Aorta (tissue), 5 donors: ENCODE data around the gene MAML3. TPM values are rescaled to one million over a fixed set of nuclear protein-coding genes. Genes with fewer than 3 reads are reported as not detected.
A peak's percentile ranks its signal among the peaks of the same experiment; 100 is the strongest.

Experiments
- ATAC-seq: fragments of 200-7000 bp; cut with Tn5 transposase; one replicate; pipeline ENCODE4 v1.9.1; 2022; ENCODE audit warnings: moderate library complexity; ENCODE audit not compliant: low FRiP score
- DNase-seq, 2 donors: peaks; one replicate each; pipeline ENCODE4 v3.0.0-alpha.2; 2020
- H3K27ac ChIP-seq, 2 donors: one replicate each; pipeline ENCODE4 v1.5.1; 2013; ENCODE audit warnings: low read length in 2 of 2, mild to moderate bottlenecking in 2 of 2, moderate library complexity in 2 of 2, control low read depth in 1 of 2, inconsistent platforms in 1 of 2, low read depth in 1 of 2
- H3K27me3 ChIP-seq, 2 donors: one replicate each; pipeline ENCODE4 v1.6.1; 2013; ENCODE audit warnings: control low read depth in 1 of 2, low read length in 1 of 2, mild to moderate bottlenecking in 1 of 2, moderate library complexity in 1 of 2; ENCODE audit not compliant: insufficient read depth in 2 of 2, control insufficient read depth in 1 of 2
- H3K36me3 ChIP-seq, 2 donors: one replicate each; pipeline ENCODE4 v1.6.1; 2013; ENCODE audit warnings: control low read depth in 1 of 2, low read length in 1 of 2, mild to moderate bottlenecking in 1 of 2; ENCODE audit not compliant: insufficient read depth in 2 of 2, control insufficient read depth in 1 of 2
- H3K4me1 ChIP-seq, 2 donors: one replicate each; pipeline ENCODE4 v1.6.1; 2013; ENCODE audit warnings: low read length in 2 of 2, control low read depth in 1 of 2, mild to moderate bottlenecking in 1 of 2, moderate library complexity in 1 of 2; ENCODE audit not compliant: insufficient read depth in 2 of 2, control insufficient read depth in 1 of 2
- H3K4me3 ChIP-seq, 2 donors: one replicate each; pipeline ENCODE4 v1.5.1; 2013; ENCODE audit warnings: low read length in 2 of 2, control low read depth in 1 of 2, mild to moderate bottlenecking in 1 of 2
- H3K9me3 ChIP-seq: one replicate; pipeline ENCODE4 v1.6.1; 2013; ENCODE audit warnings: mild to moderate bottlenecking, low read length; ENCODE audit not compliant: control insufficient read depth
- WGBS, 2 donors: extraction: QIAGEN DNeasy Blood & Tissue Kit; methylation state at CpG; one replicate each; pipeline ENCODE4 v1.1.7; 2013; 5-methylcytosine and 5-hydroxymethylcytosine counted together
- intact Hi-C, 2 donors: fragments of 100-400 bp; cut with DNase I; formaldehyde crosslinking; loops; one replicate each; pipeline versions ENCODE4 v1.14.2 to v1.15.0; 2022
- polyA plus RNA-seq, 2 donors: library from polyadenylated mRNA; stranded (reverse); fragments of 200-250 nt; gene quantifications; one replicate each; pipeline ENCODE4 v1.2.3, GENCODE V29; 2013
- total RNA-seq, 2 donors: library from RNA; stranded (reverse); fragmentation: NEBNext Ultra II Directional; extraction: Animal tissue kit (Norgen Biotek cat#: 25700); gene quantifications; one replicate each; pipeline ENCODE4 v1.2.1, GENCODE V29; 2021
- donor health status: healthy with polysubstance abuse.
- donor health status: Bipolar disorder and iron deficiency.
- donor health status: DM: no; HTN: no; CAD: no.
- donor health status: DM: no; HTN: no; CAD: no.
- donor health status: DM: yes; HTN: yes; CAD: no.

The MAML3 gene
- total and polyA plus RNA-seq, 4 donors: 0.79 to 10.5 (median 4.9) TPM

DNA sequence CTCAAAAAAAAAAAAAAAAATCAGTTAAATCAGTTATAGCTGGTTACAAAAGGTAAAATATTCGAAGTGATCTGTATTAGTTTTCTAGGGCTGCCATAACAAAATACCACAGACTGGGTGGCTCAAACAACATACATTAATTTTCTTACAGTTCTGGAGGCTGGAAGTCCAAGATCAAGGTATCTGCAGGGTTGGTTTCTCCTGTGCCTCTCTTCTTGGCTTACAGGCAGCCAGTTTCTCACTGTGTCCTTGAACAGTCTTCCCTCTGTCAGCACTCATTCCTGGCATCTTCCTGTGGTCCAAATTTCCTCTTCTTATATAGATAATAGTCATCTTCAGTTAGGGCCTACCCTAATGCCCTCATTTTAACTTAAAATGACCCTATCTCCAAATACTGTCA, 248.5 kb downstream of the MAML3 start:
- Histone ChIP-seq H3K4me1 (no peaks in the 10 kb centered on the region), H3K36me3 (no peaks in the 10 kb centered on the region), H3K27ac (no peak overlapping the region), H3K9me3 (peaks cover 1% of the 10 kb centered on the region), H3K4me3 (no peak overlapping the region), H3K27me3 (no peaks in the 10 kb centered on the region)
- DNase-seq (no peak), ATAC-seq (no peak)
- WGBS, 2 donors: 95% methylated on average over 1 of the region's 1 CpG
- intact Hi-C loops: loop anchor here (5.0 kb wide), 2 partner anchors 52 to 383 kb away; no protein-coding TSS in a partner anchor

- DNase-seq (no peak), ATAC-seq (no peak)
- Histone ChIP-seq H3K36me3 (no peaks in the 10 kb centered on the region), H3K9me3 (peaks cover 1% of the 10 kb centered on the region), H3K4me1 (no peaks in the 10 kb centered on the region), H3K27me3 (no peaks in the 10 kb centered on the region), H3K4me3 (no peak overlapping the region), H3K27ac (no peak overlapping the region)
- WGBS, 2 donors: 97 to 98% methylated on average over 5 of the region's 5 CpGs
- intact Hi-C loops: loop anchor here in 1 of 2 donors (5.0 kb wide), 1 partner anchor 348 kb away; no protein-coding TSS in a partner anchor
These were observed 249.6 kb downstream of the MAML3 start for GRCh38 chr4:139904406-139904805.

DNA sequence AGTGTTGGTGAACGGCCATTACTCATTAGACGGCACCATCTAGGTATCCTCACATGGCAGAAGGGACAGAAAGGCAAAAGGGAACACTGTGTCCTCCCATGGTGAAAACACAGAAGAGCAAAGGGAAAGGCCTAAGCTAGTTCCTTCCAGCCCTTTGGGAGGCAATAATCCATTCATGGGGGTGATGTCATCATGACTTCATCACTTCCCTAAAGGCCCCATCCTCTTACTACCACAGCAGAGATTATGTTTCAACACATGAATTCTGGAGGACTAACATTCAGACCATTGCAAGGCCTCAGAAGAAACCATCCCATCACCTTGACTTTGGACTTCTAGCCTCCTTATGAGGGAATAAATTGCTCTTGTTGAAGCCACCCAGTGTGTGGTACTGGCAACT, 250.1 kb downstream of the MAML3 start:
- intact Hi-C loops: loop anchor here in 1 of 2 donors (5.0 kb wide), 1 partner anchor 348 kb away; no protein-coding TSS in a partner anchor
- H3K27ac ChIP-seq: no peak overlapping the region

DNA sequence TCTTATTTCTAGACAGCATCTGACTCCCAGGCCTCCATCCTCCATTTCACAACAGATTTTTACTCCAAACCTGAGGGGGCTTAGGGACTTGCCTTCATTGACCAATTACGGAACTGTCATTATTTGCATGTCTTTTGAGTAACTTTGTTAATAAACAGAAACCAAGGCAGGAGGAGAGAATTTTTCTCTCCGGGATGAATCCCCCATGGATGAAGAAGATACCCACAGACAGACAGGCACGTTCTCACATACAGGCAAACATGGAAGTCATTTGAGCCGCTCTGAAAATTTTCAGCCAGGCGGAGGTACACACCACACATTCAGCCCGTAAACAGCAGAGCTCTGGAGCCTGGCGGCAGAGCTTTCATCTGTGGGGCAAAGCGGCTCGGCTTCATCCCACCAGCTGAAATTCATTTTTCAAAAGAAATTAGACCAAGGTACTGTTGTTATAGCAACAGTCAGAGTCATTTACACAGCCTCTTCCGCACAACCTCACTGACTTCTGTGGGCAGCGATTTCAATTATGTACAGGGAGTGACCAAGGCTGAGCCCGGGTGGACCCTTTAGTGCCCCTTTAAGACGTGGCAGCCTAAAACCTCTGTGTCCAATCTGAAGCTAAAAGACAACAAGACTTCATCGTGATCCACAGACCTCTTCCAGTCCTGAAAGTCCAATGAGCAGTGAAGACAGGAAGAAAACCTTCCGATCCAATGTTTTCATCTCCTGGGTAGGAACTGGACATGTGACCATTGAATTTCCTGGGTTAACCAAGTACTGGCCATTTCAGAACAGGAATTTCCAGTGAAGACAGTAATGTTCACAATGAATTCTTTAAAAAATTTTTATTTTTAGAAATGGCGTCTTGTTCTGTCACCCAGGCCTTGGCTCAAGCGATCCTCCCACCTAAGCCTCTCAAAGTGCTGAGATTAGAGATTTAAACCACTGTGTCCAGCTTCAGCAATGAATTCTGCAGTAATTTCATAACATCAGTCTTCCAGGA, 251.4 kb downstream of the MAML3 start:
- H3K9me3 ChIP-seq: peaks cover 1% of the 10 kb centered on the region
- no peaks in the 10 kb centered on the region for H3K4me1 ChIP-seq
- H3K36me3 ChIP-seq: no peaks in the 10 kb centered on the region
- intact Hi-C loops: loop anchor here in 1 of 2 donors (5.0 kb wide), 1 partner anchor 350 kb away; no protein-coding TSS in a partner anchor
- no peak for DNase-seq
- H3K27ac ChIP-seq: no peak overlapping the region
- H3K4me3 ChIP-seq: peak overlapping the region; percentile 28 to 45
- ATAC-seq: peak; percentile 30
- no peaks in the 10 kb centered on the region for H3K27me3 ChIP-seq
- 41 to 62% methylated on average over 17 of the region's 17 CpGs for WGBS, 2 donors

More for the DNA sequence above, 250.1 kb downstream of the MAML3 start:
- Histone ChIP-seq H3K9me3 (peaks cover 1% of the 10 kb centered on the region), H3K36me3 (no peaks in the 10 kb centered on the region), H3K4me3 (no peak overlapping the region), H3K4me1 (no peaks in the 10 kb centered on the region), H3K27me3 (no peaks in the 10 kb centered on the region)
- 96 to 98% methylated on average over 2 of the region's 2 CpGs for WGBS, 2 donors
- DNase-seq: no peak
- ATAC-seq: no peak

GRCh38 chr4:139901531-139902320, 252.3 kb downstream of the MAML3 start:
- 24 to 40% methylated on average over 17 of the region's 17 CpGs for WGBS, 2 donors

GRCh38 chr4:139900964-139901376, 253.0 kb downstream of the MAML3 start:
- no peaks in the 10 kb centered on the region for H3K27me3 ChIP-seq
- intact Hi-C loops: loop anchor here in 1 of 2 donors (5.0 kb wide), 1 partner anchor 351 kb away; no protein-coding TSS in a partner anchor
- no peak for ATAC-seq
- no peak overlapping the region for H3K4me3 ChIP-seq
- no peaks in the 10 kb centered on the region for H3K36me3 ChIP-seq
- no peaks in the 10 kb centered on the region for H3K4me1 ChIP-seq
- peaks cover 1% of the 10 kb centered on the region for H3K9me3 ChIP-seq
- DNase-seq: no peak
- WGBS, 2 donors: 88 to 96% methylated on average over 2 of the region's 2 CpGs
- no peak overlapping the region for H3K27ac ChIP-seq

More at GRCh38 chr4:139901531-139902320, 252.3 kb downstream of the MAML3 start:
- Histone ChIP-seq H3K4me3 (peak overlapping the region in 1 of 2 donors; percentile 45), H3K27me3 (no peaks in the 10 kb centered on the region), H3K9me3 (peaks cover 1% of the 10 kb centered on the region), H3K27ac (no peak overlapping the region), H3K36me3 (no peaks in the 10 kb centered on the region), H3K4me1 (no peaks in the 10 kb centered on the region)
- DNase-seq (no peak), ATAC-seq (peak; percentile 80)
- intact Hi-C loops: loop anchor here in 1 of 2 donors (5.0 kb wide), 1 partner anchor 351 kb away; no protein-coding TSS in a partner anchor

GRCh38 chr4:139899346-139899745, 254.6 kb downstream of the MAML3 start:
- H3K27ac ChIP-seq: no peak overlapping the region
- peaks cover 1% of the 10 kb centered on the region for H3K9me3 ChIP-seq
- 77 to 89% methylated on average over 4 of the region's 4 CpGs for WGBS, 2 donors
- no peaks in the 10 kb centered on the region for H3K27me3 ChIP-seq
- DNase-seq (no peak), ATAC-seq (no peak)
- no peak overlapping the region for H3K4me3 ChIP-seq
- no peaks in the 10 kb centered on the region for H3K4me1 ChIP-seq
- no peaks in the 10 kb centered on the region for H3K36me3 ChIP-seq
- intact Hi-C loops: no loop called here

GRCh38 chr4:139898293-139898692, 255.7 kb downstream of the MAML3 start:
- Histone ChIP-seq H3K4me1 (no peaks in the 10 kb centered on the region), H3K36me3 (no peaks in the 10 kb centered on the region), H3K27ac (no peak overlapping the region), H3K27me3 (no peaks in the 10 kb centered on the region), H3K4me3 (no peak overlapping the region), H3K9me3 (no peaks in the 10 kb centered on the region)
- intact Hi-C loops: no loop called here
- 88 to 90% methylated on average over 3 of the region's 3 CpGs for WGBS, 2 donors
- DNase-seq (no peak), ATAC-seq (no peak)
